ENCODE results near the gene VSIG10L.

The VSIG10L gene

GRCh38 chr19:51317376-51317775 lies 24.6 kb downstream of the VSIG10L start:
- DNase-seq (ENCODE audit: low read depth), result no peak

- DNase-seq (ENCODE audit: low read depth), result no peak
These were observed 25.3 kb downstream of the VSIG10L start for GRCh38 chr19:51316688-51317087.

- DNase-seq (ENCODE audit: low read depth), result no peak
These were observed 30.3 kb downstream of the VSIG10L start, which contains the start of gene IGLON5 for GRCh38 chr19:51311351-51312257. IGLON5 (plus strand) TSS chr19:51311644; CDS start chr19:51311848, 204 bp downstream.

- DNase-seq (ENCODE audit: low read depth), result no peak
These were observed 36.5 kb downstream of the VSIG10L start for GRCh38 chr19:51305479-51305878.

GRCh38 chr19:51301266-51301665 lies 40.7 kb downstream of the VSIG10L start:
- no peak for DNase-seq (ENCODE audit: low read depth)

GRCh38 chr19:51297406-51297805 lies 44.5 kb downstream of the VSIG10L start:
- no peak for DNase-seq (ENCODE audit: low read depth)

GRCh38 chr19:51296336-51297093 lies 45.4 kb downstream of the VSIG10L start:
- no peak for DNase-seq (ENCODE audit: low read depth)

GRCh38 chr19:51295382-51296126 lies 46.4 kb downstream of the VSIG10L start:
- DNase-seq (ENCODE audit: low read depth), result no peak

- DNase-seq (ENCODE audit: low read depth), result no peak
These were observed 47.0 kb downstream of the VSIG10L start for GRCh38 chr19:51294977-51295375.

GRCh38 chr19:51294211-51294976 lies 47.5 kb downstream of the VSIG10L start:
- DNase-seq (ENCODE audit: low read depth), result no peak

GRCh38 chr19:51293571-51294210 lies 48.2 kb downstream of the VSIG10L start:
- no peak for DNase-seq (ENCODE audit: low read depth)

- DNase-seq (ENCODE audit: low read depth), result no peak
These were observed 49.0 kb downstream of the VSIG10L start for GRCh38 chr19:51292971-51293370.

- no peak for DNase-seq (ENCODE audit: low read depth)
These were observed 52.3 kb downstream of the VSIG10L start for GRCh38 chr19:51289635-51290034.

GRCh38 chr19:51285682-51286081 lies 56.3 kb downstream of the VSIG10L start:
- no peak for DNase-seq (ENCODE audit: low read depth)

- DNase-seq (ENCODE audit: low read depth), result no peak
These were observed 59.6 kb downstream of the VSIG10L start for GRCh38 chr19:51282335-51282734.
